A673 (cell line): ENCODE data around the gene OARD1.

Experiments
- EZH2 ChIP-seq: fragments of 200-600 bp; sonication (generic); IDR thresholded peaks from 2 replicates; pipeline ENCODE4 v1.6.1; 2017; ENCODE audit warnings: borderline replicate concordance, low read depth, mild to moderate bottlenecking, mixed read lengths, antibody characterized with exemption, low read length; ENCODE audit not compliant: poor library complexity, severe bottlenecking
- TF ChIP-seq, protein P1 (sequence below): fragments of 300-800, 200-600 bp; sonication (generic); conservative IDR thresholded peaks from 2 replicates; pipeline ENCODE4 v1.5.1; 2017; ENCODE audit warnings: low read depth, mild to moderate bottlenecking, antibody characterized with exemption, low read length, moderate library complexity, mixed read lengths

DNA sequence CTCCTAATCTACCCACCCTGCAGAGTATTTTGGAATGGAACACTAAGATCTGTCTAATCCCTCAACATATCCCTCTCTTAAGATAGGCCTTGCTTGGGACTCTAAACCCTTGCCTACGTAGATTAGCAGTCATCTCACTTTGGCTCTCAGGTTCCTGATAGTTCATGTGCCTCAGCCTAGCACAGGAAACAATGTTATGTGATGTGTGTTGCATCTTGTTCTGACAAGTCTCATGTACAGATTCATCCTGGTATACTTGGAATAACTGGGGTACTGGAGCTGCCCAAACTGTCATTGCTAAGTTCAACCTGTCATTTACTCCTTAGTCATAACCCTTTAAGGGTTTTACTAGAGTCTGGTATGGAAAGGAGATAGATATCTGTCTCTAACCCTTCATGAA, 47.9 kb upstream of the OARD1 start:
- TF ChIP-seq, protein P1, sequence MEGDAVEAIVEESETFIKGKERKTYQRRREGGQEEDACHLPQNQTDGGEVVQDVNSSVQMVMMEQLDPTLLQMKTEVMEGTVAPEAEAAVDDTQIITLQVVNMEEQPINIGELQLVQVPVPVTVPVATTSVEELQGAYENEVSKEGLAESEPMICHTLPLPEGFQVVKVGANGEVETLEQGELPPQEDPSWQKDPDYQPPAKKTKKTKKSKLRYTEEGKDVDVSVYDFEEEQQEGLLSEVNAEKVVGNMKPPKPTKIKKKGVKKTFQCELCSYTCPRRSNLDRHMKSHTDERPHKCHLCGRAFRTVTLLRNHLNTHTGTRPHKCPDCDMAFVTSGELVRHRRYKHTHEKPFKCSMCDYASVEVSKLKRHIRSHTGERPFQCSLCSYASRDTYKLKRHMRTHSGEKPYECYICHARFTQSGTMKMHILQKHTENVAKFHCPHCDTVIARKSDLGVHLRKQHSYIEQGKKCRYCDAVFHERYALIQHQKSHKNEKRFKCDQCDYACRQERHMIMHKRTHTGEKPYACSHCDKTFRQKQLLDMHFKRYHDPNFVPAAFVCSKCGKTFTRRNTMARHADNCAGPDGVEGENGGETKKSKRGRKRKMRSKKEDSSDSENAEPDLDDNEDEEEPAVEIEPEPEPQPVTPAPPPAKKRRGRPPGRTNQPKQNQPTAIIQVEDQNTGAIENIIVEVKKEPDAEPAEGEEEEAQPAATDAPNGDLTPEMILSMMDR = no peak
- TF ChIP-seq EZH2 = no peak
